HCT116 (cell line): ENCODE results near the gene FOXA1. TPM values are rescaled to one million over a fixed set of nuclear protein-coding genes. Genes with fewer than 3 reads are reported as not detected.

Experiments
- ATAC-seq: fragments of 200-7000 bp; cut with Tn5 transposase; 2 replicates; pipeline ENCODE4 v1.9.1; 2020; ENCODE audit warnings: mild to moderate bottlenecking, moderate library complexity
- BruUV-seq: library from RNA; stranded (reverse); fragments of 400-500 nt; replicated peaks from 2 replicates; lab custom pipeline; 2021; lab: Mats Ljungman, UMichigan
- CTCF ChIA-PET: fragments of 300-600 bp; sonication (Branson Sonifier 250); formaldehyde crosslinking; loops from one replicate; lab custom pipeline; 2021; ENCODE audit warnings: antibody characterized with exemption; lab: Charles Lee
- POLR2A ChIA-PET: fragments of 300-600, 350-600 bp; sonication (Branson Sonifier 250); formaldehyde crosslinking; loops from one replicate; lab custom pipeline; 2021; ENCODE audit warnings: antibody characterized with exemption; lab: Charles Lee
- RAD21 ChIA-PET, 2 experiments: fragments of 300-600 bp; sonication (Branson Sonifier 250); formaldehyde crosslinking; loops; one replicate each; lab custom pipeline; 2023; ENCODE audit warnings: low total read pairs in 2 of 2; ENCODE audit not compliant: uncharacterized antibody in 2 of 2, unreplicated experiment in 2 of 2, low non-redundant PET in 1 of 2; lab: Charles Lee
- DNase-seq: peaks from one replicate; pipeline ENCODE4 v3.0.0-alpha.2; 2010; ENCODE audit warnings: low read depth, low spot score
- H2AFZ ChIP-seq: fragments of 200-600 bp; shearing (Covaris generic), sonication (generic); 2 replicates; pipeline ENCODE4 v1.6.1; 2017; ENCODE audit warnings: low read depth, mixed run types, mixed read lengths, antibody characterized with exemption, low read length; ENCODE audit not compliant: poor library complexity, severe bottlenecking
- H3K27ac ChIP-seq: 2 replicates; pipeline ENCODE4 v1.5.1; 2012; ENCODE audit warnings: low read depth, low read length
- H3K27me3 ChIP-seq: fragments of 200-600 bp; sonication (generic); 2 replicates; pipeline ENCODE4 v1.6.1; 2016; ENCODE audit warnings: mixed run types, low read length, mixed read lengths; ENCODE audit not compliant: insufficient read depth
- H3K36me3 ChIP-seq, 2 experiments: fragments of 200-500 bp in 1 of 2; fragments of 200-600 bp in 1 of 2; sonication (Bioruptor generic) in 1 of 2; sonication (generic) in 1 of 2; 2 replicates each; pipeline versions ENCODE4 v1.5.1 to v1.6.1; 2014 to 2016; ENCODE audit warnings: low read length in 2 of 2, inconsistent platforms in 1 of 2, mixed read lengths in 1 of 2, mixed run types in 1 of 2; ENCODE audit not compliant: insufficient read depth in 2 of 2, control insufficient read depth in 1 of 2
- H3K4me1 ChIP-seq, 2 experiments: fragments of 200-600 bp in 1 of 2; sonication (generic) in 1 of 2; 2 replicates each; pipeline versions ENCODE4 v1.5.1 to v1.6.1; 2012 to 2017; ENCODE audit warnings: low read length in 2 of 2, inconsistent platforms in 1 of 2, mild to moderate bottlenecking in 1 of 2, mixed read lengths in 1 of 2, mixed run types in 1 of 2, moderate library complexity in 1 of 2; ENCODE audit not compliant: insufficient read depth in 2 of 2, control insufficient read depth in 1 of 2
- H3K4me2 ChIP-seq: fragments of 200-600 bp; sonication (generic); 2 replicates; pipeline ENCODE4 v1.6.1; 2017; ENCODE audit warnings: mixed run types, low read length, mixed read lengths
- H3K4me3 ChIP-seq, 2 experiments: fragments of 200-600 bp in 1 of 2; sonication (generic) in 1 of 2; replicated peaks in 1 of 2; 2 replicates each; pipeline ENCODE4 v1.5.1; 2011 to 2016; ENCODE audit warnings: low read length in 2 of 2, control low read depth in 1 of 2, low read depth in 1 of 2, mild to moderate bottlenecking in 1 of 2, mixed read lengths in 1 of 2, mixed run types in 1 of 2
- H3K79me2 ChIP-seq: fragments of 200-600 bp; sonication (generic); 2 replicates; pipeline ENCODE4 v1.6.1; 2017; ENCODE audit warnings: mild to moderate bottlenecking, mixed run types, low read length, moderate library complexity, mixed read lengths; ENCODE audit not compliant: insufficient read depth
- H3K9ac ChIP-seq: fragments of 200-600 bp; sonication (generic); 2 replicates; pipeline ENCODE4 v1.6.1; 2016; ENCODE audit warnings: low read length, mixed read lengths
- H3K9me2 ChIP-seq: fragments of 200-600 bp; sonication (generic), shearing (Covaris generic); 2 replicates; pipeline ENCODE4 v1.6.1; 2017; ENCODE audit warnings: mixed run types, mild to moderate bottlenecking, moderate library complexity; ENCODE audit not compliant: insufficient read depth
- H3K9me3 ChIP-seq, 2 experiments: fragments of 200-500 bp in 1 of 2; fragments of 200-600 bp in 1 of 2; sonication (Bioruptor generic) in 1 of 2; sonication (generic) in 1 of 2; 2 replicates each; pipeline ENCODE4 v1.6.1; 2014 to 2017; ENCODE audit warnings: low read length in 2 of 2, mixed read lengths in 2 of 2, inconsistent platforms in 1 of 2, low read depth in 1 of 2, mild to moderate bottlenecking in 1 of 2, mixed run types in 1 of 2, moderate library complexity in 1 of 2; ENCODE audit not compliant: control insufficient read depth in 1 of 2, insufficient read depth in 1 of 2
- H4K20me1 ChIP-seq: fragments of 200-600 bp; sonication (generic), shearing (Covaris generic); 2 replicates; pipeline ENCODE4 v1.6.1; 2017; ENCODE audit warnings: mixed run types, mild to moderate bottlenecking, moderate library complexity; ENCODE audit not compliant: insufficient read depth
- EGR1 ChIP-seq: IDR thresholded peaks from 2 replicates; pipeline ENCODE4 v1.6.1; 2012; ENCODE audit warnings: low read depth
- ELF1 ChIP-seq: IDR thresholded peaks from 2 replicates; pipeline ENCODE4 v1.6.1; 2012; ENCODE audit warnings: low read depth, borderline replicate concordance
- EZH2 ChIP-seq: fragments of 200-600 bp; sonication (generic); IDR thresholded peaks from 2 replicates; pipeline ENCODE4 v1.6.1; 2017; ENCODE audit warnings: antibody characterized with exemption, mixed run types
- EZH2phosphoT487 ChIP-seq: fragments of 200-600 bp; IDR thresholded peaks from 2 replicates; pipeline ENCODE4 v1.6.1; 2018; ENCODE audit warnings: antibody characterized with exemption, borderline replicate concordance
- FOSL1 ChIP-seq: IDR thresholded peaks from 2 replicates; pipeline ENCODE4 v1.6.1; 2012; ENCODE audit warnings: low read depth
- JUND ChIP-seq: IDR thresholded peaks from 2 replicates; pipeline ENCODE4 v1.6.1; 2012
- POLR2A ChIP-seq: IDR thresholded peaks from 2 replicates; pipeline ENCODE4 v1.7.0; 2011; ENCODE audit warnings: borderline replicate concordance; ENCODE audit not compliant: insufficient read depth, insufficient read length; ENCODE audit errors: extremely low read depth
- RAD21 ChIP-seq: IDR thresholded peaks from 2 replicates; pipeline ENCODE4 v1.6.1; 2012; ENCODE audit warnings: low read depth, mild to moderate bottlenecking
- SIN3A ChIP-seq: IDR thresholded peaks from 2 replicates; pipeline ENCODE4 v1.6.1; 2012; ENCODE audit warnings: low read depth
- SRF ChIP-seq: IDR thresholded peaks from 2 replicates; pipeline ENCODE4 v1.6.1; 2012; ENCODE audit warnings: low read depth
- YY1 ChIP-seq: IDR thresholded peaks from 2 replicates; pipeline ENCODE4 v1.6.1; 2011; ENCODE audit warnings: low read length, low read depth, moderate library complexity, mild to moderate bottlenecking; ENCODE audit not compliant: insufficient replicate concordance; ENCODE audit errors: extremely low read depth
- ZFX ChIP-seq: fragments of 450-650 bp; IDR thresholded peaks from 2 replicates; pipeline ENCODE4 v1.6.1; 2017
- intact Hi-C: fragments of 100-400 bp; cut with micrococcal nuclease; formaldehyde crosslinking; loops from 2 replicates; pipeline ENCODE4 v1.10.0; 2022
- total RNA-seq: library from RNA; stranded (reverse); gene quantifications from one replicate; pipeline ENCODE4 v1.2.1, GENCODE V29; 2021; ENCODE audit not compliant: unreplicated experiment
- TF ChIP-seq, protein P1 (sequence below): IDR thresholded peaks from 2 replicates; pipeline ENCODE4 v1.6.1; 2012; ENCODE audit warnings: low read depth
- TF ChIP-seq, protein P2 (sequence below), 3 experiments: fragments of 200-600 bp in 1 of 3; sonication (generic) in 1 of 3; IDR thresholded peaks in 2 of 3; conservative IDR thresholded peaks in 1 of 3; 2 replicates each; pipeline ENCODE4 v1.5.1; 2012 to 2017; ENCODE audit warnings: low read depth in 2 of 3, low read length in 2 of 3, antibody characterized with exemption in 1 of 3, borderline replicate concordance in 1 of 3, control low read depth in 1 of 3, mild to moderate bottlenecking in 1 of 3, mixed read lengths in 1 of 3, mixed run types in 1 of 3, moderate library complexity in 1 of 3; ENCODE audit not compliant: insufficient read depth in 1 of 3
- TF ChIP-seq, protein P3 (sequence below): IDR thresholded peaks from 2 replicates; pipeline ENCODE4 v1.6.1; 2012

FOXA1 gene
- total RNA-seq, 1 experiment from 2014 or later: 1.3 TPM

DNA sequence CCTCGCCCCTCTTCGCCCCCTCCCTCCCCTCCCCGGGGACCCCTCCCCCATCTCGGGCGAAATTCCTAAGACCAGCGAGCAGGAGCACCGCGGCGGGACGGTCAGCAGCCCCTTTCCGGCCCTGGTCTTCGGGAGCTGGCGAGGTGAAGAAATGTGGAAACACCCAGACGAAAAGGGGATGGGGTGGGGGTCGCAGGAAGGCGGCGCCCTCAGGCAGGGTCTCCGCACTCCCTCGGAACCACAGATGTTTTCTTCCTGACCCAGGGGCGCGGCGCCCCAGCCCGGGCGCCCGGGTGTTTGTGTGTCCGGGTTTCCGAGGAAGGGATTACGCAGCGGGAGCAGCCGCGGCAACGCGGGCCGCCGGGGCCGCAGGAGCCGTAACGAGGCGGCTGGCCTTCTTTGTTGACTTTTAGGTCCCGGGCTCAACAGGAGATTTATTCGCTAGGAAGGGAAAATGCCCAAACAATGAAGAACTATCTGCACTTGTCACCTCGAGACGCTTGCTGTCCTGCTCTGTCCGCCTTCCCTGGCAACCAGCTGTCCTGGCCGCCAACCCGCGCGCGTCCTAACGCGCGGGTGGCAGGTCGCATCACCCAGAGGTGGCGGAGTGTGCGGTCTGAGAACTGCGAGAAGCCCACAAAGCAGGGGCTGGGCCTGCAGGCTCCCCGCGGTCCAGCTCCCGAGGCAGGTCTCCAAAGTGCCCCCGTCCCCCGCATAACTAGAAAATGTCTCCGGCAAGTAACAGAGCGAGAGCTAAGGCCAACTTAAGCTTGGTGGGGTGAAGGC, 7.0 kb downstream of the FOXA1 start:
- Histone ChIP-seq H3K9me3 (no peaks in the 10 kb centered on the region), H3K36me3 (no peaks in the 10 kb centered on the region), H3K79me2 (no peaks in the 10 kb centered on the region), H3K4me1 (peaks cover 0 to 17% of the 10 kb centered on the region in 2 experiments; a peak in 3 of 4 replicates), H3K4me3 (peak overlapping the region; percentile 32 to 46), H3K9me2 (no peaks in the 10 kb centered on the region), H4K20me1 (no peaks in the 10 kb centered on the region), H3K4me2 (peak overlapping the region; percentile 60), H2AFZ (no peak overlapping the region), H3K27ac (no peak overlapping the region), H3K9ac (no peak overlapping the region), H3K27me3 (no peaks in the 10 kb centered on the region)
- ATAC-seq (no peak), DNase-seq (no peak)
- POLR2A ChIA-PET: no interaction called here
- CTCF ChIA-PET: no interaction called here
- intact Hi-C loops: no loop called here
- BruUV-seq: no TSS peak
- RAD21 ChIA-PET: no interaction called here
- TF ChIP-seq EZH2 (peak; percentile 51; the same call in 1 of the 2 replicates), POLR2A (no peak), SIN3A (no peak)

DNA sequence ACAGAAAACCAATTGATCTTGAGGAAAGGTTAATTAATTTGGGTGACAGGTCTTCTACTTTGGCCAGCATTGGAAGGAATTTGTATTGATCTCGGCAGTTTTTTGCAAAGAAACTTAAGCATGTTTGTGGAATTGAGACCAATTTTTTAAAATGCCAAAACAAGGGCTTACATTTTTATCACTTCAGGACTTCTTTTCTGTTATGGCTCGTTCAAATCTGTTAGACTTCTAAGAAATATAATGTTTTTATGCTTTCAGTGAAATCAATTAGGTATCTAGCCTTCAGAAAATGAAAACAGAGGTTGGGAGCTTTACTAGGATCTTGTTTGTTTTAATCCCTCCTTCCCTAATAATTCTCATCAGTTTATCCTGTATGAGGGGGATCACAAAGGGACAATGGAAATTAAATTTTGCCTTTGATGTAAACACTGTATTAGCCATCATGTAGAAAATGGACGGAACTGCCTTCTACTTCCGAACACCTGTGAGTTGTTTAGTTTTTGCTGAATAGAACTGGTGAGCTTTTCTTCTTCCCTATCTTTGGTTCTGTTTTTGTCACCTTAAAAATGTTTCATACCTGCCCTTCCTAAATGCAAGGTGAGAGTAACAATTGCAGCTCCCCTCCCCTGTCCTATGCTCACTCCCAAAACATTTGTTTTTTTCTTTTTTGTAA, 7.8 kb downstream of the FOXA1 start:
- peak overlapping the region; percentile 60 for H3K4me2 ChIP-seq
- intact Hi-C loops: no loop called here
- H3K9me2 ChIP-seq: no peaks in the 10 kb centered on the region
- CTCF ChIA-PET: no interaction called here
- H3K27ac ChIP-seq: no peak overlapping the region
- H3K27me3 ChIP-seq: no peaks in the 10 kb centered on the region
- H2AFZ ChIP-seq: no peak overlapping the region
- RAD21 ChIA-PET: no interaction called here
- no peaks in the 10 kb centered on the region for H3K9me3 ChIP-seq
- H4K20me1 ChIP-seq: no peaks in the 10 kb centered on the region
- H3K4me1 ChIP-seq: peaks cover 5 to 25% of the 10 kb centered on the region in 2 experiments
- no TSS peak for BruUV-seq
- no peak overlapping the region for H3K9ac ChIP-seq
- H3K4me3 ChIP-seq: peak overlapping the region; percentile 32 to 46
- POLR2A ChIA-PET: no interaction called here
- H3K79me2 ChIP-seq: no peaks in the 10 kb centered on the region
- no peaks in the 10 kb centered on the region for H3K36me3 ChIP-seq
- DNase-seq (no peak), ATAC-seq (no peak)
- TF ChIP-seq, protein P1, sequence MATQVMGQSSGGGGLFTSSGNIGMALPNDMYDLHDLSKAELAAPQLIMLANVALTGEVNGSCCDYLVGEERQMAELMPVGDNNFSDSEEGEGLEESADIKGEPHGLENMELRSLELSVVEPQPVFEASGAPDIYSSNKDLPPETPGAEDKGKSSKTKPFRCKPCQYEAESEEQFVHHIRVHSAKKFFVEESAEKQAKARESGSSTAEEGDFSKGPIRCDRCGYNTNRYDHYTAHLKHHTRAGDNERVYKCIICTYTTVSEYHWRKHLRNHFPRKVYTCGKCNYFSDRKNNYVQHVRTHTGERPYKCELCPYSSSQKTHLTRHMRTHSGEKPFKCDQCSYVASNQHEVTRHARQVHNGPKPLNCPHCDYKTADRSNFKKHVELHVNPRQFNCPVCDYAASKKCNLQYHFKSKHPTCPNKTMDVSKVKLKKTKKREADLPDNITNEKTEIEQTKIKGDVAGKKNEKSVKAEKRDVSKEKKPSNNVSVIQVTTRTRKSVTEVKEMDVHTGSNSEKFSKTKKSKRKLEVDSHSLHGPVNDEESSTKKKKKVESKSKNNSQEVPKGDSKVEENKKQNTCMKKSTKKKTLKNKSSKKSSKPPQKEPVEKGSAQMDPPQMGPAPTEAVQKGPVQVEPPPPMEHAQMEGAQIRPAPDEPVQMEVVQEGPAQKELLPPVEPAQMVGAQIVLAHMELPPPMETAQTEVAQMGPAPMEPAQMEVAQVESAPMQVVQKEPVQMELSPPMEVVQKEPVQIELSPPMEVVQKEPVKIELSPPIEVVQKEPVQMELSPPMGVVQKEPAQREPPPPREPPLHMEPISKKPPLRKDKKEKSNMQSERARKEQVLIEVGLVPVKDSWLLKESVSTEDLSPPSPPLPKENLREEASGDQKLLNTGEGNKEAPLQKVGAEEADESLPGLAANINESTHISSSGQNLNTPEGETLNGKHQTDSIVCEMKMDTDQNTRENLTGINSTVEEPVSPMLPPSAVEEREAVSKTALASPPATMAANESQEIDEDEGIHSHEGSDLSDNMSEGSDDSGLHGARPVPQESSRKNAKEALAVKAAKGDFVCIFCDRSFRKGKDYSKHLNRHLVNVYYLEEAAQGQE: no peak
- TF ChIP-seq YY1: no peak
- TF ChIP-seq EGR1: no peak
- no peak for TF ChIP-seq EZH2phosphoT487
- no peak for TF ChIP-seq ZFX
- TF ChIP-seq FOSL1: no peak
- no peak for TF ChIP-seq SRF
- TF ChIP-seq, protein P2, sequence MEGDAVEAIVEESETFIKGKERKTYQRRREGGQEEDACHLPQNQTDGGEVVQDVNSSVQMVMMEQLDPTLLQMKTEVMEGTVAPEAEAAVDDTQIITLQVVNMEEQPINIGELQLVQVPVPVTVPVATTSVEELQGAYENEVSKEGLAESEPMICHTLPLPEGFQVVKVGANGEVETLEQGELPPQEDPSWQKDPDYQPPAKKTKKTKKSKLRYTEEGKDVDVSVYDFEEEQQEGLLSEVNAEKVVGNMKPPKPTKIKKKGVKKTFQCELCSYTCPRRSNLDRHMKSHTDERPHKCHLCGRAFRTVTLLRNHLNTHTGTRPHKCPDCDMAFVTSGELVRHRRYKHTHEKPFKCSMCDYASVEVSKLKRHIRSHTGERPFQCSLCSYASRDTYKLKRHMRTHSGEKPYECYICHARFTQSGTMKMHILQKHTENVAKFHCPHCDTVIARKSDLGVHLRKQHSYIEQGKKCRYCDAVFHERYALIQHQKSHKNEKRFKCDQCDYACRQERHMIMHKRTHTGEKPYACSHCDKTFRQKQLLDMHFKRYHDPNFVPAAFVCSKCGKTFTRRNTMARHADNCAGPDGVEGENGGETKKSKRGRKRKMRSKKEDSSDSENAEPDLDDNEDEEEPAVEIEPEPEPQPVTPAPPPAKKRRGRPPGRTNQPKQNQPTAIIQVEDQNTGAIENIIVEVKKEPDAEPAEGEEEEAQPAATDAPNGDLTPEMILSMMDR (IDR thresholded peaks at IDR 0.05 in 2 of 3, conservative IDR thresholded peaks at IDR 0.05 in 1 of 3; ENCODE audit: borderline replicate concordance in 1 of 3, insufficient read depth in 1 of 3, low read depth in 2 of 3, low read length in 2 of 3): no peak
- TF ChIP-seq POLR2A: no peak
- no peak for TF ChIP-seq RAD21
- no peak for TF ChIP-seq ELF1
- TF ChIP-seq, protein P3, sequence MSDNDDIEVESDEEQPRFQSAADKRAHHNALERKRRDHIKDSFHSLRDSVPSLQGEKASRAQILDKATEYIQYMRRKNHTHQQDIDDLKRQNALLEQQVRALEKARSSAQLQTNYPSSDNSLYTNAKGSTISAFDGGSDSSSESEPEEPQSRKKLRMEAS: no peak
- TF ChIP-seq JUND: no peak
